Stomach (tissue), 4 donors: Measurements from ENCODE around the gene GLRX5.

Experiments used
- EP300 ChIP-seq: sonication (generic); formaldehyde crosslinking; IDR thresholded peaks from one replicate; pipeline ENCODE4 v1.6.1; 2017; ENCODE audit warnings: antibody characterized with exemption
- POLR2A ChIP-seq, 4 donors: fragments of 450-650 bp; IDR thresholded peaks; one replicate each; pipeline ENCODE4 v1.6.1; 2016; ENCODE audit warnings: antibody characterized with exemption in 4 of 4, control low read depth in 2 of 4, mild to moderate bottlenecking in 1 of 4, moderate library complexity in 1 of 4
- TF ChIP-seq, protein P1 (sequence below), 7 experiments: fragments of 450-650 bp in 4 of 7; fragments of 200-600 bp in 3 of 7; sonication (generic) in 3 of 7; IDR thresholded peaks; one replicate each; pipeline ENCODE4 v1.5.1; 2016 to 2019; ENCODE audit warnings: antibody characterized with exemption in 7 of 7, control low read depth in 2 of 7, mild to moderate bottlenecking in 1 of 7

DNA sequence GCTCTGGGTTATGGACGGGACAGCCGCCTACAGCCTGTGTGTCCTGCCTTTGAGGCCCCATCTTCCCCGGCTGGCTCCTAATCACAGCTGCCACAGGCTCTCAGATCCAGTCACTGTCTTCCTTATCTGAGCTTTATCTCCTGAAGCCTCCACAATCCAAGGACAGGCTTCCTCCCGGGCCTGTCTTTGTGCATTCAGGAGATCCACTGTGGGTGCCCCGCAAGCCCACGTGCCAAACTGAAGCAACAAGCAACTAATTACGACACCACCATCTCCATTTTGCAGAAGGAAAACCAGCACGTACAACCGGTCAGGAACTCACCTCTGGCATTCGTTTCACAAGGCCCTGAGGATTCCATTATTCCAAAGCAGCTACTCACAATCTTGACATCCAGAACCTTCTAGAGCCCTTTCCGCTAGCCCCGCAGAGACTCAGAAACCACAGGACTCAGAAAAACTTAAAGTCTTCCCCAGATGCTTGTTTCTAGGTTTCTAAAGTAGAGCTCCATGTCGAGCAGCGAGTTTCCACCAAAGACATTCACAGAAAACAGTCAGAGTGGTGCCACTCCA is 32.4 kb upstream of the GLRX5 start:
- TF ChIP-seq POLR2A (IDR thresholded peaks at IDR 0.05) (no peak), EP300 (no peak)
- TF ChIP-seq, protein P1, sequence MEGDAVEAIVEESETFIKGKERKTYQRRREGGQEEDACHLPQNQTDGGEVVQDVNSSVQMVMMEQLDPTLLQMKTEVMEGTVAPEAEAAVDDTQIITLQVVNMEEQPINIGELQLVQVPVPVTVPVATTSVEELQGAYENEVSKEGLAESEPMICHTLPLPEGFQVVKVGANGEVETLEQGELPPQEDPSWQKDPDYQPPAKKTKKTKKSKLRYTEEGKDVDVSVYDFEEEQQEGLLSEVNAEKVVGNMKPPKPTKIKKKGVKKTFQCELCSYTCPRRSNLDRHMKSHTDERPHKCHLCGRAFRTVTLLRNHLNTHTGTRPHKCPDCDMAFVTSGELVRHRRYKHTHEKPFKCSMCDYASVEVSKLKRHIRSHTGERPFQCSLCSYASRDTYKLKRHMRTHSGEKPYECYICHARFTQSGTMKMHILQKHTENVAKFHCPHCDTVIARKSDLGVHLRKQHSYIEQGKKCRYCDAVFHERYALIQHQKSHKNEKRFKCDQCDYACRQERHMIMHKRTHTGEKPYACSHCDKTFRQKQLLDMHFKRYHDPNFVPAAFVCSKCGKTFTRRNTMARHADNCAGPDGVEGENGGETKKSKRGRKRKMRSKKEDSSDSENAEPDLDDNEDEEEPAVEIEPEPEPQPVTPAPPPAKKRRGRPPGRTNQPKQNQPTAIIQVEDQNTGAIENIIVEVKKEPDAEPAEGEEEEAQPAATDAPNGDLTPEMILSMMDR (IDR thresholded peaks at IDR 0.05), result no peak
